Suppressor macrophage treated with lipopolysaccharide for 4 hours (primary cell): ENCODE results near the gene GPRASP3.
A peak's percentile ranks its signal among the peaks of the same experiment; 100 is the strongest.

Experiments
- DNase-seq: peaks from one replicate; pipeline ENCODE4 v3.0.0-alpha.2; 2020

Gene GPRASP3

DNA sequence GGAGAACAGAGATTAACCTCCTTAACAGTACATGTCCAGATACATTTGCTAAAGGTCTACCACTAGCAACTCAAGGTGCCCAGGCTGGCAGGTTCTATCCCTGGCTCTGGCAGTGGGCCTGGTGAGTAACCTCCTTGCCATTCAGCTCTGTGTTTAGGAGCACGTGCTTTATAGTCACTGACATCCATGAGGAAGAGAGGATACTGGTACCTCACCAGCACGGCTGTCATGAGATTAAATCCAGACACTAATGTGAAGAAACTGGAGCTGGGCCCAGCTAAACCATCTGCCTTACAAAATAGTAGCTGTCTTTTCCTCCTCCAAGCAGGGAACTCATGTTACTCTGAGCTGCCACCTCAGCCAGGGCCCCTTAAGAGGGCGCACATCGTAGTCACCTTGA is 45.3 kb downstream of the GPRASP3 start:
- DNase-seq = no peak

DNA sequence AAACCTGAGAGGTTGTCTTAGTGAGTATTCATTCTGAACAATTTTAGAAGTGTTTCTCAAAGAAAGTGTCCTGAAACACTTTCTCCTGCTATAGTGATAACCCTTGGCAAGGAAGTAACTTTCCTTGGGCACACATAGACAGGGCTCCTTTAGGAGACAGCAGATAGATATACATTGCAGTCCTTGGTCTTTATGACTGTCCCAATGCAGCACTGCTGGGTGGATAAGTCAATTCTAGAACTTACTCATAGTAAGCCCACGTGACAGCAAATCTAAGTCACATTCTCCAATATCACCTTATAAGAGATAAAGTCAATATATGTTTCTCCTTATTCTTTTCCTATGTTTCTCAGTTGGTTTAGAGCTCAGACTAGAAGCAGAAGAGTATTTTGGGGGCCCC is 46.7 kb downstream of the GPRASP3 start:
- no peak for DNase-seq

DNA sequence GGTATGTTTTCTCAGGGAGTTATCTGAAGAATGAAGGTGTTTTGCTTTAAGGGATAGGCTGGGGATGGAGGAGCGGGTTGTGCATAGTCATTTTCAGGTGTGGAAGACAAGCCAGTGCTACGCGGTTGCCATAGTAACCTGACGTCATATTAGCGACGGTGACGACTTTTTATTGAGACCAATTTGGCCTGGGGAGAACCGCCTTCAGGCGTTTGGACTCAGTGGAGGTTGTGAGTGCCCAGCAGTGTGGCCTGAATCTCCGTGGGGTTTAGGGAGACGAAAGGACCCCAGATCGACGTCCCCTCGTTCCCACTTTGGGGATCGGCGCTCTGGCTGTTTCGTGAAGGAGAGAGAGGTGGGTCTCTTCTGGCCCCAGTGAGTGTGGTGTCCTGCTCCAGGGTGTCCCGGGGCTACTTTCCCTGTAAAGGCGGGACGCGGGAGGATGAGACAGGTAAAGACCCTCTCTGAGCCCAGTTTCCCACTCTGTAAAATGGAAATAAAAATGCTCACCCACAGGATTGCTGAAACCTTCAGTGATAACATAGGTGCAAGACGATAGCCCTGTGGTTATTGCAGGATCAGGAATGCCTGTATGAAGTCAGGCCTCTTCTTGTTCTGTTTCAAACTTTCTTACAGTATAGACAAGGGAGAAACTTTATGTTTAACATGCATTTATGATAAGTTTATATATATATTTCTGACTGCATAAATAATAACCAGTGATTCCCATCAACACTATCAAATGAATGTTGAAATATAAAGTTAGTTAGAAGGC is 48.6 kb downstream of the GPRASP3 start:
- DNase-seq = peak; percentile 80
